ENCODE measurements around the gene SYAP1.
"Not testable (repeated sequence)": the region's sequence is repeated elsewhere in the genome, so short reads cannot be mapped to it uniquely, and the experiment has no call there.

SYAP1 gene

GRCh38 chrX:16726347-16726988, 7.1 kb downstream of the SYAP1 start:
- not testable (repeated sequence) for DNase-seq

GRCh38 chrX:16727637-16728036, 8.2 kb downstream of the SYAP1 start:
- DNase-seq, result no peak

GRCh38 chrX:16730450-16730849, 11.0 kb downstream of the SYAP1 start:
- DNase-seq, result no peak

GRCh38 chrX:16733013-16733412, 13.6 kb downstream of the SYAP1 start:
- no peak for DNase-seq

- no peak for DNase-seq
These were observed 17.6 kb downstream of the SYAP1 start for GRCh38 chrX:16737024-16737423.

- no peak for DNase-seq
These were observed 20.2 kb downstream of the SYAP1 start for GRCh38 chrX:16739574-16739973.

- no peak for DNase-seq
These were observed 24.4 kb downstream of the SYAP1 start for GRCh38 chrX:16743604-16744325.

GRCh38 chrX:16745102-16745501, 25.7 kb downstream of the SYAP1 start:
- DNase-seq, result no peak

GRCh38 chrX:16745659-16746058, 26.2 kb downstream of the SYAP1 start:
- no peak for DNase-seq

GRCh38 chrX:16748425-16748824, 29.0 kb downstream of the SYAP1 start:
- no peak for DNase-seq

- no peak for DNase-seq
These were observed 30.7 kb downstream of the SYAP1 start for GRCh38 chrX:16750136-16750535.

- no peak for DNase-seq
These were observed 34.6 kb downstream of the SYAP1 start for GRCh38 chrX:16754019-16754418.

- DNase-seq, result no peak
These were observed 37.3 kb downstream of the SYAP1 start for GRCh38 chrX:16756724-16757123.

GRCh38 chrX:16761500-16761899, 42.1 kb downstream of the SYAP1 start:
- not testable (repeated sequence) for DNase-seq

- no peak for DNase-seq
These were observed 43.2 kb downstream of the SYAP1 start for GRCh38 chrX:16762579-16762978.

GRCh38 chrX:16765594-16765993, 46.2 kb downstream of the SYAP1 start:
- no peak for DNase-seq

- no peak for DNase-seq
These were observed 51.6 kb downstream of the SYAP1 start for GRCh38 chrX:16770970-16771482.

GRCh38 chrX:16771483-16772398, 52.3 kb downstream of the SYAP1 start:
- no peak for DNase-seq

- DNase-seq, result no peak
These were observed 53.0 kb downstream of the SYAP1 start for GRCh38 chrX:16772460-16772859.

GRCh38 chrX:16774746-16775145, 55.3 kb downstream of the SYAP1 start:
- no peak for DNase-seq

GRCh38 chrX:16778545-16778944, 59.1 kb downstream of the SYAP1 start:
- no peak for DNase-seq

GRCh38 chrX:16778993-16779392, 59.6 kb downstream of the SYAP1 start:
- DNase-seq, result no peak

GRCh38 chrX:16779815-16780214, 60.4 kb downstream of the SYAP1 start:
- DNase-seq, result not testable (repeated sequence)
